Subcutaneous adipose tissue (tissue), 4 donors: Measurements from ENCODE around the gene ADAMTS12. TPM values are rescaled to one million over a fixed set of nuclear protein-coding genes. Genes with fewer than 3 reads are reported as not detected.

ENCODE experiments used
- total RNA-seq, 4 donors: library from RNA; depleted of rRNA; stranded (reverse); fragments of >200 nt; gene quantifications; one replicate each; pipeline ENCODE4 v1.1.0, GENCODE V29; 2016
- TF ChIP-seq, protein P1 (sequence below): fragments of 450-650 bp; IDR thresholded peaks from one replicate; pipeline ENCODE4 v1.5.1; 2016; ENCODE audit warnings: low read depth, mild to moderate bottlenecking, control low read depth, antibody characterized with exemption, moderate library complexity

Gene ADAMTS12
- total RNA-seq, 4 donors from 2014 or later, result 13.8 to 49.4 (median 20.2) TPM

DNA sequence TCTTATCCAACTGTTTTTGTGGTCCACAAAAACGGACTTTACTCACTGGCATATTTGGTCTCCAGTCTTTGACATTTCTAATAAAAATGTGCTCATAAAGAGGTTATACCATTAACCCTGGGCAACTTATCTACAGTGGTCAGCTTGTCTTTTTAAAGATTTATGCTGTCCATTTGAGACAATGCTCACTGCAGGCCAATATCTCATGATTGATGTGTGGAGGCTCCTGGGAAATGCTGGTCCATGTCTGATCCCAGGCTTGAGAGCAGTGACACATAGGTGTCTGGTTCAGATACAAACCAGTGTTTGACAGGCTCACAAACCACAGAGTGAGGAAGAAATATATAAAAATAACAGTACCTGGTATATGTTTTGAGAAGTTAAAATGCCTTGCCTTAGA is 270.3 kb downstream of the ADAMTS12 start:
- TF ChIP-seq, protein P1, sequence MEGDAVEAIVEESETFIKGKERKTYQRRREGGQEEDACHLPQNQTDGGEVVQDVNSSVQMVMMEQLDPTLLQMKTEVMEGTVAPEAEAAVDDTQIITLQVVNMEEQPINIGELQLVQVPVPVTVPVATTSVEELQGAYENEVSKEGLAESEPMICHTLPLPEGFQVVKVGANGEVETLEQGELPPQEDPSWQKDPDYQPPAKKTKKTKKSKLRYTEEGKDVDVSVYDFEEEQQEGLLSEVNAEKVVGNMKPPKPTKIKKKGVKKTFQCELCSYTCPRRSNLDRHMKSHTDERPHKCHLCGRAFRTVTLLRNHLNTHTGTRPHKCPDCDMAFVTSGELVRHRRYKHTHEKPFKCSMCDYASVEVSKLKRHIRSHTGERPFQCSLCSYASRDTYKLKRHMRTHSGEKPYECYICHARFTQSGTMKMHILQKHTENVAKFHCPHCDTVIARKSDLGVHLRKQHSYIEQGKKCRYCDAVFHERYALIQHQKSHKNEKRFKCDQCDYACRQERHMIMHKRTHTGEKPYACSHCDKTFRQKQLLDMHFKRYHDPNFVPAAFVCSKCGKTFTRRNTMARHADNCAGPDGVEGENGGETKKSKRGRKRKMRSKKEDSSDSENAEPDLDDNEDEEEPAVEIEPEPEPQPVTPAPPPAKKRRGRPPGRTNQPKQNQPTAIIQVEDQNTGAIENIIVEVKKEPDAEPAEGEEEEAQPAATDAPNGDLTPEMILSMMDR, result no peak

DNA sequence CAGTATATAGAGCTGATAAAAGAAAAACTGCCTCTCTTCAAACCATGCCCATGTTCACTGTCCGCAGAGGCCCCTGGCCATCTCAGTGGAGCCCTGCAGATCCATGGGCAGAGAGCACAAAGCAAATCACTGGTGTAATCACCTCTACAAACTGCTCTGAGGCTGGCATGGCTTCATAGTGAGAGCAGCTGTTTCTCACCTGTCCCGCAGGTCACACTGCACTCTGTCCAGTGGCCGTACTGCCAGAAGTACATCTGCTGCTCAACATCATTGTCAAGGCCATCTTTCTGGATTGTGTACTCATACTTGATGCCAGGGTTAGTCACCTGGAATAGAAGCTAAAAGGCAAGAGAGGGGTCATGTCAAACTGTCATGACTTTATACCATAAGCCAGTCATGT is 277.8 kb downstream of the ADAMTS12 start:
- TF ChIP-seq, protein P1, result no peak

DNA sequence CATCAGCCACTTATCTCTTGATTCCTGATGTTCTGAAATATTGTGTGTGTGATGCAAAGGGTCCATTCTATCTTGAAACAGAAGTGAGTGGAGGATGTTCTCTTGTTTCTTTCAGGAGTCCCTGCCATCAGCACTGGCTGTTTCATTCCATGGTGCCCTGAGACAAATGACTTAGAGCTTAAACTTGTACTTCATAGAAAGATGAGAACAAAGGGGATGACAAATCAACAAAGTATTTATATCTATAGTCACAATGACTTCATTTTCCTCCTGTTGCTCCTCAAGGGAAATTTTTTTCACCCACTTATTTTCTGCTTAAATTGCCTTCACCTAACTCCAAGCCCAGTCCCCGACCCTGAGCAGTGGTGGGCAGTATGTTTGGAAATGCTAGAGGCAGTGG is 279.4 kb downstream of the ADAMTS12 start:
- TF ChIP-seq, protein P1, result no peak

DNA sequence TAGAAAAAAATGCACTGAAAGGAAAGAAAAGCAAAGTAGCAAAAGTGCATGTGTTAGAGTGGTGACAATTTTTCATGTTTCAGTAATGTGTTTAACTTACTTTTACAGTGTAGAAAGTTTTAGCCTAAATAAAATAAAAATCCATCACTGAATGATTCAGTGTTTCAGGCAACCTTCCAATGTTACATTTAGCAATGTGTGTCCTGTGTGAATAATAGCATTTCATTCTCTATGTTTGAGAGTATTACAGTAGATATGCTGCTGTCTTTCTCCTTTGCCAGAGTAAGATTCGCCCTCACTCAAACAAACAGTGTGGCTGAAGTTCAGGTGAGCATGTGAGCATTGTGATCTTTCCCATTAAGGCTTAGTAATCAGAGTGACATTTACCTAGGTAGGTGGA is 279.9 kb downstream of the ADAMTS12 start:
- TF ChIP-seq, protein P1, result no peak

DNA sequence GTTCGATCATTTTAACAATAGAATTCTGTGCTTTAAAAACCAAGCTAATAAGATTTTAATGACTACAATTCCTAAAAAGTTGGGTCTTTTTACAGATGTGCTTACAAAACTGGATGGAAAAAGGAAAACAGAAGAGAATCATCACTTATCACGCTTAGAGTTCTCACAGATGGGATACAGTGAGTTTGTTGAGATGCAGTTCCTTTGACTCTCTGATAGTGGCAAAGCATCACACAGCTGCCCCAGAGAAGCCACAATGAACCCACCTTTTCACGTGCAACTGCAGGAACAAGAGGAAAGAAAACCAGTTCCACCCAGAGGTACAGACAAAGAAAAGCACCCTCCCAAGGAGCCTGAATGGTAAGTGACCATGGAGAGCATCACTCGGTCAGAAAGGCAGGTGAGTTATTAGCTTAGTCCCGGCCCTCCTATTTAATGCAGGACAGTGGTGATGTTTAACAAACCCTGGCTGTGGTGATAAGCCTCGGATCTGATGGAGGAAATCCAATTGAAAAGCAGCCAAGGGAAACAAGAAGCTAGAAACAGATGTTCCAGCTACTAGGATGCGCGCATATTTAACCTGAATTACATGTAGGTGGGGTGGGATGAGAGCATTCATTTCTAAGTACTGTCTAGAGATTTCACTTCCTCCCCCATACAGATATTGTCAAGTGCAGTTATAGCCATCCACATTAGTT is 283.3 kb downstream of the ADAMTS12 start:
- TF ChIP-seq, protein P1, result no peak

DNA sequence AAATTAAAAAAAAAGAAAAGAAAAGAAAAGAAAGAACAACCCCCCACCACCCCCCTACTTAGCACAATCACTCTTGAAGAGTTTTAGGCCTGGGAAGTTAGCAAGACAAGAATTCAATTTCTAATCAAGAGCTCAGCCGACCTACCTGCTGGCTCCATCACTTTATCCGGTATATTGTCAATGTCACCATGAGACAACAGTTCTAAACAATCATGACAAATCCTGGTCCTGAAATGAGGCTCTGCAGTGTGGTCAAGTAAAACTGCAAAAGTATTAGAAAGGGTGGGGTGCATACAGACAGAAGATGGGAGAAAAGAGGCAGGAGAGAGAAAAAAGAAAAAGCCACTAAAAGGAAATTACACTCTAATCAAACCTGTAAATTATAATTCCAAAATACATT is 287.3 kb downstream of the ADAMTS12 start:
- TF ChIP-seq, protein P1, result no peak

DNA sequence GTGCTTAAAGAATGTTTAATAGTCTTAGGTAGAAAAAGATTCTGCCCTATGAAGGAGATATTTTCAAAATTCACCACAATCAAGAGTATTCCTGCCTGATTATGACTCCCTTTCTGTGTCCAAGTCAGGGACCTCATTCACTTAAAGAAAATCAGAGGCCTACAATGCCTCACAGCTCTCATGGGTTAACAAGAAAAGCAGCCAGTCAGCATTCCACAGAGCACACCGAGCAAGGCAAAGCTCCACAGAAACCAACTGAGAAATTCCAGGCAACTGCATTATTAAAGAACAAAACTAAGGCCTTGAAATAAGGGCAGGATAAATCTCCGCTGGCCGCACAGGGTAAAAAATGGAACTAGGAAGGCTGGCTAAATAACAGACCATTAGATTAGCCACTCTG is 289.9 kb downstream of the ADAMTS12 start:
- TF ChIP-seq, protein P1, result no peak
